Type B pancreatic cell (in vitro differentiated cells): Measurements from ENCODE around the gene CNN2. TPM values are rescaled to one million over a fixed set of nuclear protein-coding genes. Genes with fewer than 3 reads are reported as not detected.

Source experiments
- DNase-seq: peaks from one replicate; pipeline ENCODE4 v3.0.0; 2021; ENCODE audit warnings: mixed read lengths; ENCODE audit not compliant: unreplicated experiment; ENCODE audit errors: extremely low spot score
- H3K27ac Mint-ChIP-seq: 2 replicates; pipeline ENCODE4 v1.8.0; 2021; ENCODE audit warnings: mild to moderate bottlenecking, mixed read lengths
- H3K27me3 Mint-ChIP-seq: 2 replicates; pipeline ENCODE4 v1.8.0; 2021; ENCODE audit warnings: mixed read lengths
- H3K36me3 Mint-ChIP-seq: 2 replicates; pipeline ENCODE4 v1.8.0; 2021; ENCODE audit warnings: mixed read lengths
- H3K4me1 Mint-ChIP-seq: one replicate; pipeline ENCODE4 v1.8.0; 2021; ENCODE audit warnings: mixed read lengths; ENCODE audit not compliant: unreplicated experiment
- H3K4me3 Mint-ChIP-seq: 2 replicates; pipeline ENCODE4 v1.8.0; 2021; ENCODE audit warnings: mild to moderate bottlenecking, mixed read lengths
- H3K9me3 Mint-ChIP-seq: 2 replicates; pipeline ENCODE4 v1.8.0; 2021; ENCODE audit warnings: mixed read lengths
- total RNA-seq: library from RNA; stranded (reverse); gene quantifications from 2 replicates; pipeline ENCODE4 v1.2.1, GENCODE V29; 2021; ENCODE audit warnings: low replicate concordance
- TF ChIP-seq, protein P1 (sequence below): fragments of 200-600 bp; sonication (generic); conservative IDR thresholded peaks from 2 replicates; pipeline ENCODE4 v1.5.0; 2021; ENCODE audit warnings: antibody characterized with exemption, mild to moderate bottlenecking

Gene CNN2
- total RNA-seq, 1 donor from 2014 or later: 276 TPM

DNA sequence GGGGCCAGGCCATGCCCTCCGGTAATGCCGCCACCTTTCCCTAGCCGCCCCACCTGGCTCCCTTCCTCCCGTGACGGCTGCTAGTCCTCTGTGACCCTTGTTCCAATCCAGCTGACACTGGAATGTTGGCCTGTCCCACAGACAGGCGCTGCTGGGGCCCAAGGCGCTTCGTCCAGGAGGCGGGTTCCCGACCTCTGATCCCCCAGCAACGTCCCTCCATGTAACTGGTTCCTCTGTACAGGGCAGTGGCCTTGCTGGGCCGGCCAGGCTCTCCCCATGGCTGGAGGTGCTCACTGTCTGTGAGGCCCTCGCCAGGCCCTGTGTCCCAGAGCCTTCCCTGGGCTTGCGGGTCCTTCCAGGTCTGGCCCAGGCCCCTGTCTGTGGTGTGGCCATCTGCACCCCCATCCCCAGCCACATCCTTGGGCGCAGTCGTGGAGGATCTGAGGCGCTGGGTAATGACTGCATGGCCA, 33.0 kb upstream of the CNN2 start:
- Mint-ChIP-seq H3K4me1 (no peaks in the 10 kb centered on the region), H3K27me3 (peaks cover 27% of the 10 kb centered on the region), H3K27ac (no peak overlapping the region), H3K4me3 (no peak overlapping the region), H3K36me3 (peaks cover 3% of the 10 kb centered on the region), H3K9me3 (no peaks in the 10 kb centered on the region)
- TF ChIP-seq, protein P1, sequence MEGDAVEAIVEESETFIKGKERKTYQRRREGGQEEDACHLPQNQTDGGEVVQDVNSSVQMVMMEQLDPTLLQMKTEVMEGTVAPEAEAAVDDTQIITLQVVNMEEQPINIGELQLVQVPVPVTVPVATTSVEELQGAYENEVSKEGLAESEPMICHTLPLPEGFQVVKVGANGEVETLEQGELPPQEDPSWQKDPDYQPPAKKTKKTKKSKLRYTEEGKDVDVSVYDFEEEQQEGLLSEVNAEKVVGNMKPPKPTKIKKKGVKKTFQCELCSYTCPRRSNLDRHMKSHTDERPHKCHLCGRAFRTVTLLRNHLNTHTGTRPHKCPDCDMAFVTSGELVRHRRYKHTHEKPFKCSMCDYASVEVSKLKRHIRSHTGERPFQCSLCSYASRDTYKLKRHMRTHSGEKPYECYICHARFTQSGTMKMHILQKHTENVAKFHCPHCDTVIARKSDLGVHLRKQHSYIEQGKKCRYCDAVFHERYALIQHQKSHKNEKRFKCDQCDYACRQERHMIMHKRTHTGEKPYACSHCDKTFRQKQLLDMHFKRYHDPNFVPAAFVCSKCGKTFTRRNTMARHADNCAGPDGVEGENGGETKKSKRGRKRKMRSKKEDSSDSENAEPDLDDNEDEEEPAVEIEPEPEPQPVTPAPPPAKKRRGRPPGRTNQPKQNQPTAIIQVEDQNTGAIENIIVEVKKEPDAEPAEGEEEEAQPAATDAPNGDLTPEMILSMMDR: no peak
- no peak for DNase-seq

DNA sequence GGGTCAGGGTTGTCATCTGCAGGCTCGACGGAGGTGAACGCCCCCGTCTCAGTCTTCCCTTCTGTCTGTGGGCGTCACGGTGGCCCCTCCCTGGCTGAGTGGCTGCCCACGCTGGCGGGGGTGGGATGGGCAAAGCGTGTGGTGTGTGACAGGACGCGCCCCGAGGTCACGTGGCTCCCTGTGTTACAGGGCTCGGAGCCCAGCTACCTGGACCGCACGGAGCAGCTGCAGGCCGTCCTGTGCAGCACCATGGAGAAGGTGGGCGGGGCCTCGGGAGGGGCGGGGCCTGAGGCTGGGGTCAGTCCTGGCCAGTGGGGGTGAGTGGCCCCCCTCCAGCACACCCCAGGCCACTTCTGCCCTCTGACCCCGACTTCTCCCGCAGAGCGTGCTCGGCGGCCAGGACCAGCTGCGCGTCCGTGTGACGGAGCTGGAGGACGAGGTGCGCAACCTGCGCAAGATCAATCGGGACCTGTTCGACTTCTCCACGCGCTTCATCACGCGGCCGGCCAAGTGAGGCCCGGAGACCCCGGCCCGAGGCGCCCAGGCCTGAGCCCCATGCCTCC, 32.5 kb upstream of the CNN2 start:
- Mint-ChIP-seq H3K4me3 (no peak overlapping the region), H3K27me3 (peaks cover 31% of the 10 kb centered on the region), H3K36me3 (peaks cover 3% of the 10 kb centered on the region), H3K4me1 (no peaks in the 10 kb centered on the region), H3K9me3 (no peaks in the 10 kb centered on the region), H3K27ac (no peak overlapping the region)
- DNase-seq: no peak
- TF ChIP-seq, protein P1: no peak

DNA sequence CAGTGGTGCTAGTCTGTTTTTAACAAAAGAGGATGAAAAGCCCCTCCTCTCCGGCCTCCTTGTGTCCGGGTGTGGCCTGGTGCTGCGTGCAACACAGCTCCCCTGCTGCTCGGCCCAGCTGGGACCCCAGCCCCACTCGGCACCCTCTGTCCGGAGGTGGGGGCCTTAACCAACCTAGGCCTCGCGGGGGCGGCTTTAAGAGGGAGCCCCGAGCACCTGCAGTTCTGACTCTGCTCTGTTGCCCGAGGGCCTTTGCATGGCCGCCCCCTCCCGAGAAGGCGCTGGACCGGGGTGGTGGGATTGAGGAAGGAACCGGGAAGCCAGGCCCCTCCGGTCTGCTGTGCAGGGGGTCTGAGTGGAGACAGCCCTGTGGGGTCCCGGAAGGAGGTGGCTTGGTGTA, 31.9 kb upstream of the CNN2 start:
- Mint-ChIP-seq H3K9me3 (no peaks in the 10 kb centered on the region), H3K36me3 (peaks cover 3% of the 10 kb centered on the region), H3K4me1 (peaks cover 5% of the 10 kb centered on the region), H3K27me3 (peaks cover 37% of the 10 kb centered on the region), H3K4me3 (no peak overlapping the region), H3K27ac (no peak overlapping the region)
- TF ChIP-seq, protein P1: no peak
- no peak for DNase-seq

DNA sequence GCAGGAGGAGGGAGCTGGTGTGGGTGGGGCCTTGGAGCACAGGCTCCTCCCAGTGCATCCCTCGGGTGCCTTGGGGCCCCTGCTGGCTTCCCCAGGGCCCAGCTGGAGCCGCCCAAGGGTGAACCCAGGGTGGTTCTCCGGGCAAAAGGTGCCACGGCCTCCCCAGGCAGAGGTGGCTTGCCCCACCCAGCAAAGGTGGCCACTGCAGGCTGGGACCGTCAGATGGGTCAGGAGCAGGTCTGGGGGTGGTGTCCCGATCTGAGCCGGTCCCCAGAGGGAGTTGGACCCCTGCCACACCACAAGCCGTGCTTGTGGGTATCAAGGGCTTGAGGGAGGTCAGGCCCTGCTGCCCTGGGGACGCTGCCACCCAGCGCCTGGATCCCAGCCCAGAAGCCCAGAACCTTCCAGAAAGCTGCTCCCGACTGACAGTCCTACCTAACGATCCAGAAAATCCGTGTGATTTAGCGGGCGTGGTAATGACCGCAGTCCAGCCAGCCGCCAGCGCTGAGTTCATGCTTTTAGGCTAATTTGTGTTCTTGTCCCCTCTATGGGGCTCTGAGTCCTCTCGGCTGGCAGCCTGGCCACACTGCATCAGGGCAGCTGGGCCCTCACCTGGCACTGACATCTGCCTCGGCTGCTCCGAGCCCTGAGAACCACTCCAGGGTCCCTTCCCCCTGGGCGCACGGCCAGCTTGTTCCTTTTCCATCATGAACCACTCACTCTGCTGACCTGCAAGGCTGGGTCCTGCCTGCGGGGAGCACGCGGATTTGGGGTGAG, 31.2 kb upstream of the CNN2 start:
- Mint-ChIP-seq H3K4me3 (no peak overlapping the region), H3K4me1 (peaks cover 5% of the 10 kb centered on the region), H3K36me3 (peaks cover 3% of the 10 kb centered on the region), H3K9me3 (no peaks in the 10 kb centered on the region), H3K27me3 (peaks cover 42% of the 10 kb centered on the region), H3K27ac (no peak overlapping the region)
- TF ChIP-seq, protein P1: no peak
- DNase-seq: no peak

DNA sequence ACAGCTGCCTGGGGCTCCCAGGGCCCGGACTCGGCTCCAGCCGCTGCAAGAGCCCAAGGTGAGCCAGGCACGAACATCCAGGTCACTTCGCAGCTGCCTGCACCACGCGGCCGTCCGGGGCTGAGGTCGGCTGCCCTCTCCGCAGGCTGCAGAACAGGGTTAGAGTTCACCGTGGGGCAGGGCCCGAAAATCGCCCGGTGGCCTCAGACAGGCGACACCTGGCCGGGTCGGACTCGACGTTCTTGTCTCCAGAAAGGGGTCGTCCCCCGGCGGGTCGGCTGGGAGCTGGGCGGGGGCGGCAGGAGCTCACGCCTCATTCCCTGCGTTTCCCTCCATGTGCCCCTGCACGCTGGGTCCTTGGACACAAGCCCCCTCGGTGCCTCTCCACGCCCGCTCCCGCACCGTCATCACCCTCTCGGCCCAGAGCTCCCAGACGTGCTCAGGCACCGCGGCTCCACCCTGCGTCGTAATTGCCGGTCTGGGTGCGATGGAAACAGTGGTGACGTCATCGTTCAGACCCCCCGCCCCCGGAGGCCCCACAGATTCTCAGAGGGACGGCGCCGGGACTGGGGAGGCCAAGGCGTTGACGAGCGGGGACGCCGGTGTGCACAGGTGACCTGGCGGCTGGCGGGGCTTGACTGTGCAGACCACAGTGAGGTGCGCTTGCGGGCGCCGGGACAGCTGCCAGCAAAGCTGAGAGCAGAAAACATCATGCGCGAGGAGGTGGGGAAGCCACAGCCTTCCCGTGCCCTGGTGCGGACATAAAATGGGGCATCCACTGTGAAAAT, 30.2 kb upstream of the CNN2 start:
- Mint-ChIP-seq H3K36me3 (peaks cover 3% of the 10 kb centered on the region), H3K4me1 (peaks cover 5% of the 10 kb centered on the region), H3K9me3 (no peaks in the 10 kb centered on the region), H3K27me3 (peaks cover 44% of the 10 kb centered on the region), H3K27ac (no peak overlapping the region), H3K4me3 (peak overlapping the region; percentile 55)
- no peak for DNase-seq
- TF ChIP-seq, protein P1: no peak
